SU-DHL-6 (cell line): ENCODE data around the gene RBBP9.
A peak's percentile ranks its signal among the peaks of the same experiment; 100 is the strongest.

Experiments
- H2AFZ ChIP-seq: fragments of 200-600 bp; sonication (generic); 2 replicates; pipeline ENCODE4 v1.6.1; 2014; ENCODE audit warnings: low read depth, mild to moderate bottlenecking, moderate library complexity, mixed read lengths, antibody characterized with exemption, low read length; ENCODE audit not compliant: severe bottlenecking
- H3F3A ChIP-seq: fragments of 200-600 bp; shearing (Covaris generic); 2 replicates; pipeline ENCODE4 v1.6.0; 2016; ENCODE audit warnings: antibody characterized with exemption, mild to moderate bottlenecking; ENCODE audit not compliant: insufficient read depth
- H3K27ac ChIP-seq: fragments of 200-600 bp; sonication (generic); 2 replicates; pipeline ENCODE4 v1.5.1; 2016; ENCODE audit warnings: low read depth, mild to moderate bottlenecking, low read length, moderate library complexity, mixed read lengths
- H3K27me3 ChIP-seq: fragments of 200-600 bp; sonication (generic), shearing (Covaris generic); 2 replicates; pipeline ENCODE4 v1.6.0; 2014; ENCODE audit warnings: mild to moderate bottlenecking, low read length
- H3K36me3 ChIP-seq: fragments of 200-600 bp; sonication (generic); 2 replicates; pipeline ENCODE4 v1.6.1; 2014; ENCODE audit warnings: mild to moderate bottlenecking, low read length, mixed read lengths
- H3K4me2 ChIP-seq: fragments of 300-600, 200-600 bp; shearing (Covaris generic), sonication (generic); 2 replicates; pipeline ENCODE4 v1.6.0; 2014; ENCODE audit warnings: low read length, low read depth, mild to moderate bottlenecking; ENCODE audit not compliant: poor library complexity, severe bottlenecking
- H3K4me3 ChIP-seq: fragments of 200-600 bp; sonication (generic); 2 replicates; pipeline ENCODE4 v1.5.1; 2014; ENCODE audit warnings: antibody characterized with exemption, low read length, mild to moderate bottlenecking, mixed read lengths; ENCODE audit not compliant: insufficient read depth, poor library complexity, severe bottlenecking
- H3K79me2 ChIP-seq: fragments of 200-600 bp; sonication (generic); 2 replicates; pipeline ENCODE4 v1.6.1; 2014; ENCODE audit warnings: mild to moderate bottlenecking, low read length, moderate library complexity; ENCODE audit not compliant: insufficient read depth
- H3K9ac ChIP-seq: fragments of 200-600 bp; sonication (generic); 2 replicates; pipeline ENCODE4 v1.7.0; 2014; ENCODE audit warnings: mild to moderate bottlenecking, low read length
- H3K9me2 ChIP-seq: fragments of 200-600 bp; sonication (generic); replicated peaks from 2 replicates; pipeline ENCODE4 v1.6.1; 2014; ENCODE audit warnings: low read length; ENCODE audit not compliant: insufficient read depth
- H3K9me3 ChIP-seq: fragments of 200-600 bp; sonication (generic); 2 replicates; pipeline ENCODE4 v1.6.1; 2014; ENCODE audit warnings: low read length, mixed read lengths; ENCODE audit not compliant: insufficient read depth
- H4K20me1 ChIP-seq: fragments of 200-600 bp; sonication (generic); 2 replicates; pipeline ENCODE4 v1.6.1; 2014; ENCODE audit warnings: low read depth, mild to moderate bottlenecking, antibody characterized with exemption, low read length, moderate library complexity, mixed read lengths
- CTCF ChIP-seq: fragments of 200-600 bp; sonication (generic); IDR thresholded peaks from one replicate; pipeline ENCODE4 v1.5.1; 2017; ENCODE audit warnings: antibody characterized with exemption, mild to moderate bottlenecking, low read length, moderate library complexity; ENCODE audit not compliant: insufficient read depth, poor library complexity, severe bottlenecking
- EZH2phosphoT487 ChIP-seq: fragments of 200-600 bp; sonication (generic), shearing (Covaris generic); conservative IDR thresholded peaks from 2 replicates; pipeline ENCODE4 v1.6.1; 2018; ENCODE audit warnings: mild to moderate bottlenecking, antibody characterized with exemption, low read length, moderate library complexity, mixed read lengths

RBBP9 gene

GRCh38 chr20:18497603-18498002 is 578 bp upstream of the RBBP9 start:
- peak overlapping the region; percentile 76 for H3K9ac ChIP-seq
- peak overlapping the region; percentile 91 for H3K4me2 ChIP-seq

GRCh38 chr20:18496042-18496441 is 983 bp downstream of the RBBP9 start:
- H3F3A ChIP-seq, result no peaks in the 10 kb centered on the region
- TF ChIP-seq CTCF (no peak), EZH2phosphoT487 (no peak)

More at GRCh38 chr20:18497603-18498002, 578 bp upstream of the RBBP9 start:
- TF ChIP-seq CTCF (no peak), EZH2phosphoT487 (no peak)
- Histone ChIP-seq H3K4me3 (peak overlapping the region; percentile 92), H2AFZ (peak overlapping the region; percentile 97), H3K27ac (no peak overlapping the region), H3K9me2 (no peaks in the 10 kb centered on the region), H3F3A (no peaks in the 10 kb centered on the region), H3K79me2 (peaks cover 9% of the 10 kb centered on the region), H3K9me3 (no peaks in the 10 kb centered on the region), H4K20me1 (no peaks in the 10 kb centered on the region), H3K27me3 (no peaks in the 10 kb centered on the region), H3K36me3 (no peaks in the 10 kb centered on the region)

DNA sequence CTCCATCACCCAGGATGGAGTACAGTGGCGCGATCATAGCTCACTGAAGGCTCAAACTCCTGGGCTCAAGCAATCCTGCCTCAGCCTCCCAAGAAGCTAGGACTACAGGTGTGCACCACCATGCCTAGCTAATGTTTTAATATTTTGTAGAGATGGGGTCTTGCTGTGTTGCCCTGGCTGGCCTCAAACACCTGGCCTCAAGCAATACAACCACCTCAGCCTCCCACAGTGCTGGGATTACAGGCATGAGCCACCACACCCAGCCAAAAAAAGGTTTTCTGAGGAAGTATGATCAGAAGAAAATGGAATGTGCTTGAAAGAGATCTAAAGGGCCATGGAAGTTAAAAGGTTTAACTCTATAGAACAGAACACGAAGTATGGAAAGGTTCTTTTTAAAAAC is 8.7 kb downstream of the RBBP9 start:
- Histone ChIP-seq H3K4me2 (no peak overlapping the region), H3K9me3 (no peaks in the 10 kb centered on the region), H3K4me3 (no peak overlapping the region), H4K20me1 (no peaks in the 10 kb centered on the region), H3K79me2 (no peaks in the 10 kb centered on the region), H3K27ac (no peak overlapping the region), H2AFZ (no peak overlapping the region), H3K9ac (no peak overlapping the region), H3K36me3 (peaks cover 16% of the 10 kb centered on the region; the same call in 1 of the 2 replicates), H3K27me3 (no peaks in the 10 kb centered on the region), H3F3A (no peaks in the 10 kb centered on the region; the same call in 1 of the 2 replicates), H3K9me2 (no peaks in the 10 kb centered on the region)
- no peak for TF ChIP-seq CTCF
- TF ChIP-seq EZH2phosphoT487, result no peak

More at GRCh38 chr20:18496042-18496441, 983 bp downstream of the RBBP9 start:
- no peaks in the 10 kb centered on the region for H3K27me3 ChIP-seq
- peak overlapping the region; percentile 92 for H3K4me3 ChIP-seq
- no peaks in the 10 kb centered on the region for H4K20me1 ChIP-seq
- peak overlapping the region; percentile 97 for H2AFZ ChIP-seq
- peak overlapping the region; percentile 91 for H3K4me2 ChIP-seq
- H3K9me3 ChIP-seq, result no peaks in the 10 kb centered on the region
- H3K9me2 ChIP-seq, result no peaks in the 10 kb centered on the region
- peak overlapping the region; percentile 76 for H3K9ac ChIP-seq
- no peaks in the 10 kb centered on the region for H3K36me3 ChIP-seq
- 0 out of 2 replicates have a peak overlapping the region, but pooled peaks have one; percentile 32 for H3K27ac ChIP-seq
- H3K79me2 ChIP-seq, result peaks cover 9% of the 10 kb centered on the region
